T-helper 1 cell (primary cell): Measurements from ENCODE around the gene TARBP2.
"Not testable (repeated sequence)": the region's sequence is repeated elsewhere in the genome, so short reads cannot be mapped to it uniquely, and the experiment has no call there.

Source experiments
- DNase-seq, 5 donors: peaks; one replicate each; pipeline ENCODE4 v3.0.0-alpha.2; 2012 to 2020

The TARBP2 gene

GRCh38 chr12:53515291-53515680, 14.2 kb downstream of the TARBP2 start:
- DNase-seq = no peak

GRCh38 chr12:53516758-53517455, 15.8 kb downstream of the TARBP2 start:
- no peak for DNase-seq

- DNase-seq = no peak
Measured at GRCh38 chr12:53518381-53518780, 17.3 kb downstream of the TARBP2 start.

GRCh38 chr12:53523131-53523530, 22.0 kb downstream of the TARBP2 start:
- DNase-seq = no peak

GRCh38 chr12:53524476-53524875, 23.4 kb downstream of the TARBP2 start:
- DNase-seq = no peak

GRCh38 chr12:53530061-53530460, 29.0 kb downstream of the TARBP2 start:
- DNase-seq = no peak

- no peak for DNase-seq
Measured at GRCh38 chr12:53530920-53531319, 29.8 kb downstream of the TARBP2 start.

- DNase-seq = no peak
Measured at GRCh38 chr12:53532021-53532420, 30.9 kb downstream of the TARBP2 start.

- no peak for DNase-seq
Measured at GRCh38 chr12:53532524-53533445, 31.7 kb downstream of the TARBP2 start.

GRCh38 chr12:53533471-53533870, 32.4 kb downstream of the TARBP2 start:
- no peak for DNase-seq

GRCh38 chr12:53536962-53537361, 35.9 kb downstream of the TARBP2 start:
- DNase-seq = no peak

- no peak for DNase-seq
Measured at GRCh38 chr12:53538209-53538689, 37.2 kb downstream of the TARBP2 start.

- no peak for DNase-seq
Measured at GRCh38 chr12:53539526-53539925, 38.4 kb downstream of the TARBP2 start.

- peak in 3 of 5 donors; percentile 16 to 58 (median 33) for DNase-seq
Measured at GRCh38 chr12:53543539-53543938, 42.5 kb downstream of the TARBP2 start.

GRCh38 chr12:53548354-53548753, 47.3 kb downstream of the TARBP2 start:
- DNase-seq = not testable (repeated sequence)

- DNase-seq = not testable (repeated sequence)
Measured at GRCh38 chr12:53550131-53550530, 49.0 kb downstream of the TARBP2 start.

GRCh38 chr12:53550595-53550994, 49.5 kb downstream of the TARBP2 start:
- DNase-seq = no peak

GRCh38 chr12:53551889-53552291, 50.8 kb downstream of the TARBP2 start:
- DNase-seq = no peak

GRCh38 chr12:53552361-53553327, 51.6 kb downstream of the TARBP2 start:
- DNase-seq = no peak
